HG03432 (cell line): ENCODE results near the gene ABCC3.

Experiments used
- ATAC-seq: cut with Tn5 transposase; IDR thresholded peaks from one replicate; pipeline ENCODE4 v1.9.1; 2021; ENCODE audit warnings: mild to moderate bottlenecking, moderate library complexity; ENCODE audit not compliant: unreplicated experiment

ABCC3 gene

GRCh38 chr17:50634224-50634914 is at the start of gene ABCC3:
Gene ABCC3, plus strand, starts transcription at chr17:50634881. Its CDS starts 56 bp downstream, at chr17:50634937.
- ATAC-seq: no peak

DNA sequence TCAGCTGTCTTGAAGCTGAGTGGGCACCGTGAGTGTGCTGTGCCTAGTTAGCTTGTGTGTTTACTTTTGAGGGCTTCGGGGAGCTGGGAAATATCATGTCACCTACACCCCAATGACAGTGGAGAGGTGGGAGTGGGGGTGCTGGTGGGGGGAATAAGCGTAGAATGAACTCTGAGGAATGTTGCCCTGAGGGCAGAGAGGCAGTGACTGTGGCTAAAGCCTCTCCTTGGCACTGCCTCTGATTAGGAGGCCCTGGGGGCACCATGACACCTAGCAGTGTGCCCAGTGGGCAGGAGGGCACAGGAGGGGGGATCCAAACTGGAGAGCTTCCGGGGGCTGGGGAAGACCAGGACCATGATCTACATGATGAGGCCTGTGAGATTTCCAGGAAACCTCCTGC is 49.3 kb upstream of the ABCC3 start:
- ATAC-seq: no peak

DNA sequence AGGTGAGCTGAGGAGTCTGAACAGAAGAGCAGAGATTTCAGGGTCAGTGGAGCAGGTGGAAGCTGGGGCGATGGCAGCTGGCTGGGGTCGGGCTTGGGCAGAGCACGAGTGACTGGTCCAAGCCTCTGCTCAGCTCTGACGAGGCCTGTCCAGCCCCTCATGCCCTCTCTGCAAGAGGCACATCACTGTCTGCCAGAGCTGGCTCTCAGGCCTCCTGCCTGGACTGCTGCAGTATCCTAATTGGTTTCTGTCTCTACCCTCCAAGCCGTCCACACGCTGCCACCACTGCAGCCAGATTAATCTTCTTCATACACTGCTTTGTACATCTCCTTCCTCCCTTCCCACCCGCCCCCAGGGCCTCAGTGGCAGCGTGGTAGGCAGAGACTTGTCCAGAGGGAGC is 48.8 kb upstream of the ABCC3 start:
- ATAC-seq: no peak

- ATAC-seq: no peak
Observed at GRCh38 chr17:50586421-50587247, 48.0 kb upstream of the ABCC3 start.

GRCh38 chr17:50587571-50587970 is 47.1 kb upstream of the ABCC3 start:
- no peak for ATAC-seq

GRCh38 chr17:50588391-50589049 is 46.2 kb upstream of the ABCC3 start:
- ATAC-seq: no peak

GRCh38 chr17:50589095-50589705 is 45.5 kb upstream of the ABCC3 start:
- ATAC-seq: no peak

- no peak for ATAC-seq
Observed at GRCh38 chr17:50590946-50591737, 43.5 kb upstream of the ABCC3 start.

- ATAC-seq: no peak
Observed at GRCh38 chr17:50593321-50593720, 41.4 kb upstream of the ABCC3 start.

DNA sequence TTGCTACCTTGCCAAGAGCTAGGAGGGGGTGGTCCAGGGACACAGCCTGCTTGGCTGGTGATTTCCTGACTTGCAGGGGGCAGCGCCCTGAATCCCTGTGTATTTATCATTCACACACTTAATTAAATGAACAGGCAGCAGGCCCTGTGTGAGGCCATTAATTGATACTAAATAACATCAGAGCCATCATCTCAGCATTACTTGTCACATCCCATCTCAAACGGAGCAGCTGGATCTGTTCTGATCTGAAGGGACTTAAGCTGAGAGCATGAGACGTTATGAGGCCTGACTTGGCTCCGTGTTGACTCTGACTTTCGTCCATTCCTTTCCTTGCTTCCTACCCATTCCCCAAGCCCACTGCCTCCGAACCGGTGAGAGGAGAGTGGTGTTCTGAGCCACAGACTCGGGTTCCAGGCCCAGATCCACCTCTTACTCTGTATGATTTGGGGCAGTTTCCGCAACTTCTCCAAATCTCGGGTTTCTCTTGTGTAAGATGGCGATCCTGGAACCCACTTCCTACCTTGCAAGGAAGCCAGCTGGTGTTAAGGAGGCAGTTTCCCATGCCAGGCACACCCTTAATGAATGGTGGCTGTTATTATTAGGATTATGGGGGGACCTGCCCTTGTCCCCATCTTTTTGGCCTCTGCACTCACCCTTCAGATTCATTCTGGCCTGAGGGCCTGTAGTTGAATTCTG is 40.4 kb upstream of the ABCC3 start:
- ATAC-seq: no peak

GRCh38 chr17:50594892-50595291 is 39.8 kb upstream of the ABCC3 start:
- ATAC-seq: no peak

GRCh38 chr17:50596191-50597037 is 38.3 kb upstream of the ABCC3 start:
- ATAC-seq: no peak

- no peak for ATAC-seq
Observed at GRCh38 chr17:50598487-50598886, 36.2 kb upstream of the ABCC3 start.

DNA sequence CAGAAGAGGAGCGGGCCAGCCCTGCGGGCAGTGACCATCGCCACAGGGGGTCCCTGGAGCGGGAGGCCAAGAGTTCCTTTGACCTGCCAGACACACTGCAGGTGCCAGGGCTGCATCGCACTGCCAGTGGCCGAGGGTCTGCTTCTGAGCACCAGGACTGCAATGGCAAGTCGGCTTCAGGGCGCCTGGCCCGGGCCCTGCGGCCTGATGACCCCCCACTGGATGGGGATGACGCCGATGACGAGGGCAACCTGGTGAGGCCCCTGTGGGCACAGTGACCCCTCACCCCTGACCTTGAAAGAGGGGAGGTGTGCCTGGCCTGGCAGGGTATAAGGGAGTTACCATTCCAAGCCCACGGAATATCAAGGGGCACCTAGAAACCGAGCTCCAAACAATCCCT is 35.1 kb upstream of the ABCC3 start:
- ATAC-seq: no peak

DNA sequence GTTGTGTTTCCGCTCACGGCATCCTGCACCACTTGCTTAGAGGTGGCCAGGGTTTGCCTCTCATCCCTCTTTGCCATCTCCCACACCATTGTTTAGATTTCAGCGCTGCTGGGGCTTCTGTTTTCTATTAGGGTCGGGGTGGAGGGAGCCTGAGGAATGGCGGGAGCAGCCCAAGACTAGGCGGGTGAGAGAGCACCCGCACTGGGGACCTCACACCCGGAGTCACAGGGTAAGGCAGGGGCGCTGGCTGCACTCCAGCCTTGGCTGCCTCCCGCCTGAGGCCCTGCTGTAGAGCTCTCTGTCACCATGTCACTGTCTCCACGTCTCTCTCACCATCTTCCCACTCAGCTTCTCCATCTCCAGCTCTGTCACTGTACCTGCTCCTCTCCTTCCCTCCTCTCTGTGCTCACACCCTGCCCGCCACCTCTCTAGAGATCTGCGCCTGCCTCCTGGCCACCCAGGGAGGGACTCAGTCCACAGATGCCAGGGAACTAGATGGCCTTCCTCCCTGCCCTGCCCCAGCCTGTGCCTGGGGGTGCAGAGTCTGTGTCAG is 32.8 kb upstream of the ABCC3 start:
- ATAC-seq: no peak

GRCh38 chr17:50602836-50603235 is 31.8 kb upstream of the ABCC3 start:
- ATAC-seq: no peak

DNA sequence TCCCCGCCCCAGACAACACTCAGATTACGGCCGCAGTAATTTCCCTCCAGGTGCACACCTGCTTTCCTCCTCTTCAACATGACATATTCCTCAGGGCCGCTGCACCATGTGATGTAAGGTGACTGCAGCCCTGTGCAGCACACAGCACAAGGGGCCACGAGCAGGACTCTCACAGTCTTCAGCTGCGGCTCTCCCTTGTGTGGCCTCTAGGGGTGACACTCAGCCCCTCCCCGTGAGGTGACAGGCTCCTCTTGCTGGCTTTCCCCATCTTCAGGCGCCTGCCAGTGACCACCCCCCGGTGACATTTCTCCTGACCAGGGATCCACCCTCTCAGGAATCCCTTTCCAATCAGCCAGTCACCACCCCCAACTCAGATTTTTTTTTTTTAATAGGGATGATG is 31.3 kb upstream of the ABCC3 start:
- ATAC-seq: no peak

DNA sequence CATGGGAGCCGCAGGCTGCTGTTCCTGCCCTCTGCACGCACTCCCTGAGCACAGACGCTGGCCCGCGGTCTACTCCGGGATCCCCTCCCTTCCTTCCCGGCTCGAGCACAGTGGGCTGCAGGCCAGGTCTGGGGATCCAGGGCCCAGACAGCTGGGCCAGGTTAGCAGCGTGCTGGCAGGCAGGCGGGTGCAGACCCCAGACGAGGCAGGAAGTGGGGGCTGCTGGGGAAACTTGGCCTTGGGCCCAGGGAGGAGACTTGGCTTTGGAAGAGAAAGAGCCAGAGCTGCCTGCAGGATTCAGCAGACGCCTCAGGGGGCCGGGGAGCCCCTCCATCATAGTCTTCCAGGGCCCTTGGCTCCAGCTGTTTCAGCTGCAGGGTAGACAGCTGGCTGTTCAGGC is 30.2 kb upstream of the ABCC3 start:
- ATAC-seq: no peak

- no peak for ATAC-seq
Observed at GRCh38 chr17:50605429-50605828, 29.3 kb upstream of the ABCC3 start.
